Left forelimb (tissue), 1 donor: ENCODE results near the gene PIEZO2.

Experiments used
- DNase-seq: peaks from one replicate; pipeline ENCODE4 v3.0.0-alpha.2; 2018; ENCODE audit warnings: low spot score

PIEZO2 gene

GRCh38 chr18:11064727-11065460, 84.5 kb downstream of the PIEZO2 start:
- DNase-seq, result no peak

- no peak for DNase-seq
Observed at GRCh38 chr18:11064106-11064505, 85.3 kb downstream of the PIEZO2 start.

GRCh38 chr18:11055721-11056120, 93.6 kb downstream of the PIEZO2 start:
- no peak for DNase-seq

GRCh38 chr18:11054497-11054896, 94.9 kb downstream of the PIEZO2 start:
- DNase-seq, result no peak

- DNase-seq, result no peak
Observed at GRCh38 chr18:11053293-11053692, 96.1 kb downstream of the PIEZO2 start.

GRCh38 chr18:11052800-11053199, 96.6 kb downstream of the PIEZO2 start:
- no peak for DNase-seq

- DNase-seq, result no peak
Observed at GRCh38 chr18:11051462-11051861, 97.9 kb downstream of the PIEZO2 start.

- DNase-seq, result no peak
Observed at GRCh38 chr18:11050966-11051365, 98.4 kb downstream of the PIEZO2 start.

- DNase-seq, result no peak
Observed at GRCh38 chr18:11047817-11048216, 101.6 kb downstream of the PIEZO2 start.

- DNase-seq, result no peak
Observed at GRCh38 chr18:11047156-11047555, 102.2 kb downstream of the PIEZO2 start.

GRCh38 chr18:11046140-11046539, 103.2 kb downstream of the PIEZO2 start:
- no peak for DNase-seq

GRCh38 chr18:11043694-11044093, 105.7 kb downstream of the PIEZO2 start:
- DNase-seq, result no peak

- no peak for DNase-seq
Observed at GRCh38 chr18:11042247-11042646, 107.1 kb downstream of the PIEZO2 start.

GRCh38 chr18:11040823-11041656, 108.3 kb downstream of the PIEZO2 start:
- DNase-seq, result no peak

- no peak for DNase-seq
Observed at GRCh38 chr18:11040359-11040758, 109.0 kb downstream of the PIEZO2 start.

- DNase-seq, result no peak
Observed at GRCh38 chr18:11037533-11038240, 111.7 kb downstream of the PIEZO2 start.

GRCh38 chr18:11035814-11036495, 113.4 kb downstream of the PIEZO2 start:
- DNase-seq, result no peak

GRCh38 chr18:11035376-11035775, 114.0 kb downstream of the PIEZO2 start:
- no peak for DNase-seq

GRCh38 chr18:11034884-11035283, 114.5 kb downstream of the PIEZO2 start:
- no peak for DNase-seq

GRCh38 chr18:11033503-11033902, 115.9 kb downstream of the PIEZO2 start:
- DNase-seq, result no peak

- DNase-seq, result no peak
Observed at GRCh38 chr18:11031966-11032365, 117.4 kb downstream of the PIEZO2 start.

GRCh38 chr18:11029021-11029420, 120.3 kb downstream of the PIEZO2 start:
- no peak for DNase-seq
